Endodermal cell (in vitro differentiated cells): ENCODE data around the gene PPAN. TPM values are rescaled to one million over a fixed set of nuclear protein-coding genes. Genes with fewer than 3 reads are reported as not detected.

Experiments
- DNase-seq: peaks from one replicate; pipeline ENCODE4 v3.0.0-alpha.2; 2017
- H3K27ac ChIP-seq: 2 replicates; pipeline ENCODE4 v1.5.1; 2013; ENCODE audit warnings: mild to moderate bottlenecking, low read depth, low read length, moderate library complexity
- H3K27me3 ChIP-seq: 2 replicates; pipeline ENCODE4 v1.6.1; 2013; ENCODE audit warnings: mild to moderate bottlenecking, low read length, moderate library complexity; ENCODE audit not compliant: insufficient read depth, control insufficient read depth, poor library complexity, severe bottlenecking
- H3K36me3 ChIP-seq: 2 replicates; pipeline ENCODE4 v1.7.0; 2013; ENCODE audit warnings: mild to moderate bottlenecking, low read length, moderate library complexity; ENCODE audit not compliant: control insufficient read depth, insufficient read depth
- H3K4me1 ChIP-seq: one replicate; pipeline ENCODE4 v1.7.0; 2013; ENCODE audit warnings: low read length; ENCODE audit not compliant: control insufficient read depth, insufficient read depth
- H3K4me3 ChIP-seq: 2 replicates; pipeline ENCODE4 v1.5.1; 2013; ENCODE audit warnings: mild to moderate bottlenecking, low read length, moderate library complexity
- H3K9ac ChIP-seq: 2 replicates; pipeline ENCODE4 v1.6.1; 2013; ENCODE audit warnings: mild to moderate bottlenecking, low read length, moderate library complexity; ENCODE audit not compliant: poor library complexity, severe bottlenecking; ENCODE audit errors: extremely low read depth
- H3K9me3 ChIP-seq: 2 replicates; pipeline ENCODE4 v1.6.1; 2013; ENCODE audit warnings: mild to moderate bottlenecking, low read length, moderate library complexity; ENCODE audit not compliant: control insufficient read depth
- H3K27ac Mint-ChIP-seq: 2 replicates; pipeline ENCODE4 v1.8.0; 2020; ENCODE audit warnings: mixed read lengths
- H3K27me3 Mint-ChIP-seq: 2 replicates; pipeline ENCODE4 v1.8.0; 2021; ENCODE audit warnings: mild to moderate bottlenecking, mixed read lengths; ENCODE audit not compliant: insufficient read depth
- H3K36me3 Mint-ChIP-seq: 2 replicates; pipeline ENCODE4 v1.8.0; 2020; ENCODE audit warnings: low read depth, mixed read lengths
- H3K4me1 Mint-ChIP-seq: 2 replicates; pipeline ENCODE4 v1.8.0; 2020; ENCODE audit warnings: mixed read lengths
- H3K4me3 Mint-ChIP-seq: 2 replicates; pipeline ENCODE4 v1.8.0; 2020; ENCODE audit warnings: mild to moderate bottlenecking, moderate library complexity, mixed read lengths
- H3K9me3 Mint-ChIP-seq: 2 replicates; pipeline ENCODE4 v1.8.0; 2020; ENCODE audit warnings: mild to moderate bottlenecking, mixed read lengths
- WGBS, 2 experiments: methylation state at CpG; one replicate each; pipeline versions ENCODE4 v1.1.5 to v1.1.7; 2013; ENCODE audit warnings: missing lambda C conversion rate in 2 of 2, mixed read lengths in 1 of 2; ENCODE audit not compliant: insufficient coverage in 1 of 2, insufficient read length in 1 of 2; 5-methylcytosine and 5-hydroxymethylcytosine counted together
- total RNA-seq, 2 donors: library from RNA; stranded (reverse); fragmentation: NEBNext Ultra II Directional in 1 of 2; extraction: Animal tissue kit (Norgen Biotek cat#: 25700) in 1 of 2; gene quantifications; 2 replicates in 1 of 2; 3 replicates in 1 of 2; pipeline ENCODE4 v1.2.1, GENCODE V29; 2021
- TF ChIP-seq, protein P1 (sequence below): fragments of 200-600 bp; sonication (generic); conservative IDR thresholded peaks from 2 replicates; pipeline ENCODE4 v1.5.0; 2021; ENCODE audit warnings: antibody characterized with exemption, mild to moderate bottlenecking

The PPAN gene
- total RNA-seq, 2 donors from 2014 or later, result 40.3 to 54.0 TPM

DNA sequence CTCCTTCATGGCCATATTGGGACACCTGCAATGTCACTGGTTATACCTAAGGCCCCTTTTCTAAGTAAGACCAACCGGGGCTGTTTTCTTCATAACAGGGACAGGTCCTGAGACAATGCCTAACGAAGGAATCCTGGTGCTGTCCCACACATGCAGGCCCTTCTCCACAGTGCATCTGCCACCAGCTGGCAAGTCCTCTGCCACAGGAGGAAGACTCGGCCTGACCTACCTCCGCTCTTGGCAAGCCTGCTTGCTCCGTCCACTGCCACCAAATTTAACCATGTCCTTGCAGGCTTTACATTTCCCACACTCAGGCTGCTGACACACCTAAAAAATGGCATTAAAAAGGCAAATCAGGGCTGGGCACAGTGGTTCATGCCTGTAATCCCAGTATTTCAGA, 45.4 kb downstream of the PPAN start:
- no peak overlapping the region for H3K27ac ChIP-seq
- H3K9me3 Mint-ChIP-seq, result no peaks in the 10 kb centered on the region
- WGBS, 2 experiments, result 93 to 98% methylated on average over 5 of the region's 5 CpGs
- no peak overlapping the region for H3K9ac ChIP-seq
- peaks cover 83% of the 10 kb centered on the region for H3K36me3 Mint-ChIP-seq
- TF ChIP-seq, protein P1, sequence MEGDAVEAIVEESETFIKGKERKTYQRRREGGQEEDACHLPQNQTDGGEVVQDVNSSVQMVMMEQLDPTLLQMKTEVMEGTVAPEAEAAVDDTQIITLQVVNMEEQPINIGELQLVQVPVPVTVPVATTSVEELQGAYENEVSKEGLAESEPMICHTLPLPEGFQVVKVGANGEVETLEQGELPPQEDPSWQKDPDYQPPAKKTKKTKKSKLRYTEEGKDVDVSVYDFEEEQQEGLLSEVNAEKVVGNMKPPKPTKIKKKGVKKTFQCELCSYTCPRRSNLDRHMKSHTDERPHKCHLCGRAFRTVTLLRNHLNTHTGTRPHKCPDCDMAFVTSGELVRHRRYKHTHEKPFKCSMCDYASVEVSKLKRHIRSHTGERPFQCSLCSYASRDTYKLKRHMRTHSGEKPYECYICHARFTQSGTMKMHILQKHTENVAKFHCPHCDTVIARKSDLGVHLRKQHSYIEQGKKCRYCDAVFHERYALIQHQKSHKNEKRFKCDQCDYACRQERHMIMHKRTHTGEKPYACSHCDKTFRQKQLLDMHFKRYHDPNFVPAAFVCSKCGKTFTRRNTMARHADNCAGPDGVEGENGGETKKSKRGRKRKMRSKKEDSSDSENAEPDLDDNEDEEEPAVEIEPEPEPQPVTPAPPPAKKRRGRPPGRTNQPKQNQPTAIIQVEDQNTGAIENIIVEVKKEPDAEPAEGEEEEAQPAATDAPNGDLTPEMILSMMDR, result no peak
- H3K9me3 ChIP-seq, result no peaks in the 10 kb centered on the region
- DNase-seq, result no peak
- no peak overlapping the region for H3K27ac Mint-ChIP-seq
- no peaks in the 10 kb centered on the region for H3K4me1 ChIP-seq
- H3K4me3 Mint-ChIP-seq, result no peak overlapping the region
- peaks cover 80% of the 10 kb centered on the region for H3K36me3 ChIP-seq
- no peaks in the 10 kb centered on the region for H3K4me1 Mint-ChIP-seq
- no peak overlapping the region for H3K4me3 ChIP-seq
- H3K27me3 ChIP-seq, result no peaks in the 10 kb centered on the region
- H3K27me3 Mint-ChIP-seq, result no peaks in the 10 kb centered on the region

- Mint-ChIP-seq H3K36me3 (peaks cover 86% of the 10 kb centered on the region), H3K27ac (no peak overlapping the region), H3K4me1 (no peaks in the 10 kb centered on the region), H3K4me3 (no peak overlapping the region), H3K9me3 (no peaks in the 10 kb centered on the region), H3K27me3 (no peaks in the 10 kb centered on the region)
- H3K4me1 ChIP-seq, result no peaks in the 10 kb centered on the region
- H3K36me3 ChIP-seq, result peaks cover 82% of the 10 kb centered on the region
- H3K27me3 ChIP-seq, result no peaks in the 10 kb centered on the region
- no peak overlapping the region for H3K27ac ChIP-seq
- no peak overlapping the region for H3K4me3 ChIP-seq
- no peaks in the 10 kb centered on the region for H3K9me3 ChIP-seq
- TF ChIP-seq, protein P1, result no peak
- DNase-seq, result no peak
- no peak overlapping the region for H3K9ac ChIP-seq
- 98 to 100% methylated on average over 2 of the region's 3 CpGs for WGBS, 2 experiments
Observed at GRCh38 chr19:10152100-10152499, 45.9 kb downstream of the PPAN start.

- Mint-ChIP-seq H3K27me3 (no peaks in the 10 kb centered on the region), H3K4me1 (no peaks in the 10 kb centered on the region), H3K36me3 (peaks cover 88% of the 10 kb centered on the region)
Observed at GRCh38 chr19:10155839-10156238, 49.7 kb downstream of the PPAN start.

More at GRCh38 chr19:10155839-10156238, 49.7 kb downstream of the PPAN start:
- TF ChIP-seq, protein P1, result no peak
- H3K27ac Mint-ChIP-seq, result no peak overlapping the region
- no peaks in the 10 kb centered on the region for H3K27me3 ChIP-seq
- no peaks in the 10 kb centered on the region for H3K9me3 ChIP-seq
- H3K9me3 Mint-ChIP-seq, result no peaks in the 10 kb centered on the region
- H3K36me3 ChIP-seq, result peaks cover 96% of the 10 kb centered on the region
- H3K4me1 ChIP-seq, result no peaks in the 10 kb centered on the region
- no peak overlapping the region for H3K9ac ChIP-seq
- no peak overlapping the region for H3K27ac ChIP-seq
- DNase-seq, result no peak
- 97 to 98% methylated on average over 4 of the region's 4 CpGs for WGBS, 2 experiments
- H3K4me3 Mint-ChIP-seq, result no peak overlapping the region
- no peak overlapping the region for H3K4me3 ChIP-seq
